HepG2 (cell line): ENCODE measurements around the gene S100A7. TPM values are rescaled to one million over a fixed set of nuclear protein-coding genes. Genes with fewer than 3 reads are reported as not detected.

Experiments
- ATAC-seq: fragments of 200-7000 bp; cut with Tn5 transposase; 3 replicates; pipeline ENCODE4 v1.9.1; 2020; ENCODE audit warnings: mild to moderate bottlenecking, moderate library complexity
- BruUV-seq: library from RNA; stranded (reverse); fragments of 400-500 nt; replicated peaks from 2 replicates; lab custom pipeline; 2021; lab: Mats Ljungman, UMichigan
- CTCF ChIA-PET: fragments of 300-600 bp; formaldehyde crosslinking; extraction: SDS; loops from one replicate; lab custom pipeline; 2021; ENCODE audit warnings: low total read pairs, inconsistent platforms, low intra/inter-chr PET ratio; lab: Yijun Ruan, JAX
- POLR2A ChIA-PET: fragments of 350-600 bp; sonication (Branson Sonifier 250); formaldehyde crosslinking; loops from one replicate; lab custom pipeline; 2020; ENCODE audit warnings: antibody characterized with exemption, inconsistent platforms; lab: Yijun Ruan, JAX
- DNase-seq: peaks from one replicate; pipeline ENCODE4 v3.0.0-alpha.2; 2015; ENCODE audit warnings: low spot score
- FAIRE-seq: peaks from 3 replicates; lab custom pipeline; 2011; peaks lifted over from hg19 to GRCh38; lab: Jason Lieb, UNC
- H2AFZ ChIP-seq: one replicate; pipeline ENCODE4 v1.6.1; 2011; ENCODE audit warnings: low read length, inconsistent platforms
- H3K27ac ChIP-seq: fragments of 300-600 bp; 3 replicates; pipeline ENCODE4 v1.8.0; 2011; ENCODE audit warnings: mixed run types, mild to moderate bottlenecking, mixed read lengths, low read length, inconsistent platforms; ENCODE audit not compliant: insufficient read depth; ENCODE audit errors: extremely low read length
- H3K27me3 ChIP-seq, 2 experiments: fragments of 200-600 bp in 1 of 2; 2 replicates in 1 of 2; 3 replicates in 1 of 2; pipeline versions ENCODE4 v1.6.0 to v1.8.0; 2011; ENCODE audit warnings: low read length in 2 of 2, mild to moderate bottlenecking in 2 of 2, moderate library complexity in 2 of 2, inconsistent platforms in 1 of 2; ENCODE audit not compliant: insufficient read depth in 2 of 2, control insufficient read depth in 1 of 2
- H3K36me3 ChIP-seq, 2 experiments: fragments of 200-600 bp in 1 of 2; replicated peaks in 1 of 2; 2 replicates in 1 of 2; 3 replicates in 1 of 2; pipeline versions ENCODE4 v1.5.1 to v1.8.0; 2011; ENCODE audit warnings: low read length in 2 of 2, inconsistent platforms in 1 of 2; ENCODE audit not compliant: insufficient read depth in 2 of 2, control insufficient read depth in 1 of 2
- H3K4me1 ChIP-seq: 2 replicates; pipeline ENCODE4 v1.5.1; 2012; ENCODE audit warnings: low read length, inconsistent platforms; ENCODE audit not compliant: insufficient read depth
- H3K4me2 ChIP-seq: 2 replicates; pipeline ENCODE4 v1.6.0; 2011; ENCODE audit warnings: low read depth, low read length, inconsistent platforms
- H3K4me3 ChIP-seq, 3 experiments: fragments of 200-600 bp in 1 of 3; sonication (generic), shearing (Covaris generic) in 1 of 3; replicated peaks in 1 of 3; 2 replicates each; pipeline ENCODE4 v1.5.1; 2011 to 2016; ENCODE audit warnings: low read length in 3 of 3, inconsistent platforms in 2 of 3, low read depth in 2 of 3, mild to moderate bottlenecking in 2 of 3, control low read depth in 1 of 3, mixed read lengths in 1 of 3; ENCODE audit not compliant: insufficient read depth in 1 of 3
- H3K79me2 ChIP-seq: one replicate; pipeline ENCODE4 v1.6.1; 2011; ENCODE audit warnings: low read length, inconsistent platforms; ENCODE audit not compliant: insufficient read depth
- H3K9ac ChIP-seq: 2 replicates; pipeline ENCODE4 v1.6.0; 2011; ENCODE audit warnings: mild to moderate bottlenecking, low read depth, low read length, inconsistent platforms; ENCODE audit not compliant: insufficient read depth
- H3K9me3 ChIP-seq: 2 replicates; pipeline ENCODE4 v1.5.1; 2012; ENCODE audit warnings: mild to moderate bottlenecking, low read length
- H4K20me1 ChIP-seq: 2 replicates; pipeline ENCODE4 v1.6.0; 2011; ENCODE audit warnings: inconsistent platforms, mild to moderate bottlenecking, low read length, moderate library complexity; ENCODE audit not compliant: insufficient read depth
- AHDC1 ChIP-seq: sonication (generic); formaldehyde crosslinking; IDR thresholded peaks from 2 replicates; pipeline ENCODE4 v1.5.1; 2020; ENCODE audit warnings: mild to moderate bottlenecking, missing genetic modification reagents, borderline replicate concordance
- CTCF ChIP-seq: sonication (generic); formaldehyde crosslinking; IDR thresholded peaks from 2 replicates; pipeline ENCODE4 v1.5.0; 2020; ENCODE audit warnings: mild to moderate bottlenecking, missing genetic modification reagents, moderate library complexity
- HMGXB4 ChIP-seq, 2 experiments: sonication (generic) in 1 of 2; formaldehyde crosslinking in 1 of 2; IDR thresholded peaks; 2 replicates each; pipeline versions ENCODE4 v1.4.0 to v1.6.1; 2018 to 2020; ENCODE audit warnings: missing genetic modification reagents in 2 of 2, borderline replicate concordance in 1 of 2, low read depth in 1 of 2, mild to moderate bottlenecking in 1 of 2, missing biosample characterization in 1 of 2
- RAD21 ChIP-seq: fragments of 450-650 bp; formaldehyde crosslinking; IDR thresholded peaks from 2 replicates; pipeline ENCODE4 v1.5.0; 2020; ENCODE audit warnings: mild to moderate bottlenecking
- SIX4 ChIP-seq: sonication (generic); formaldehyde crosslinking; IDR thresholded peaks from 2 replicates; pipeline ENCODE4 v1.4.0; 2020; ENCODE audit warnings: missing genetic modification reagents
- SMC3 ChIP-seq: IDR thresholded peaks from 2 replicates; pipeline ENCODE4 v1.6.1; 2011; ENCODE audit warnings: low read length, improper control_type of control experiment
- STAG1 ChIP-seq: sonication (generic); formaldehyde crosslinking; IDR thresholded peaks from 2 replicates; pipeline ENCODE4 v1.4.0; 2020; ENCODE audit warnings: missing genetic modification reagents
- TFDP1 ChIP-seq: IDR thresholded peaks from 2 replicates; pipeline ENCODE4 v1.6.1; 2016; ENCODE audit warnings: missing compliant biosample characterization, missing genetic modification reagents, borderline replicate concordance
- XRCC5 ChIP-seq: fragments of 200-400 bp; formaldehyde crosslinking; optimal IDR thresholded peaks from 2 replicates; pipeline ENCODE3; 2017; ENCODE audit warnings: mild to moderate bottlenecking, low read length
- ZNF143 ChIP-seq: sonication (generic); formaldehyde crosslinking; IDR thresholded peaks from 2 replicates; pipeline ENCODE4 v1.4.0; 2020; ENCODE audit warnings: missing genetic modification reagents
- ZNF510 ChIP-seq: sonication (generic); formaldehyde crosslinking; IDR thresholded peaks from 2 replicates; pipeline ENCODE4 v1.4.0; 2020; ENCODE audit warnings: low read depth, mild to moderate bottlenecking, missing genetic modification reagents
- ZNF773 ChIP-seq: sonication (generic); formaldehyde crosslinking; IDR thresholded peaks from 2 replicates; pipeline ENCODE4 v1.4.0; 2020; ENCODE audit warnings: missing genetic modification reagents, borderline replicate concordance
- WGBS: methylation state at CpG from one replicate; pipeline ENCODE4 v1.1.6; 2017; ENCODE audit warnings: low lambda C conversion rate; 5-methylcytosine and 5-hydroxymethylcytosine counted together
- in situ Hi-C: cut with HindIII; loops from 2 replicates; pipeline ENCODE4 v1.10.0; 2017; ENCODE audit warnings: low pct_unique_long_range_greater_than_20kb; ENCODE audit not compliant: extremely low pct_ligation_motif_present
- intact Hi-C: fragments of 100-400 bp; cut with micrococcal nuclease; formaldehyde crosslinking; loops from one replicate; pipeline ENCODE4 v1.10.0; 2022; ENCODE audit not compliant: unreplicated experiment
- polyA plus RNA-seq, 8 experiments: library from polyadenylated mRNA; depleted of rRNA in 3 of 8; stranded (reverse) in 7 of 8; unstranded in 1 of 8; fragments of >200 nt; fragmentation: Illumina TruSeq in 4 of 8; extraction: Trizol in 4 of 8; gene quantifications; 2 replicates each; pipeline versions ENCODE4 v1.2.1 to v1.2.3, GENCODE V29; 2011 to 2016; ENCODE audit warnings: low read depth in 4 of 8, missing spikeins in 1 of 8, mixed read lengths in 1 of 8; ENCODE audit not compliant: insufficient read depth in 1 of 8
- total RNA-seq, 5 experiments: library from RNA; depleted of rRNA; stranded (reverse); fragments of >200 nt; fragmentation: Illumina TruSeq; extraction: Trizol; gene quantifications; 2 replicates each; pipeline ENCODE4 v1.2.3, GENCODE V29; 2016; ENCODE audit warnings: low read depth in 1 of 5

Gene S100A7
- total and polyA plus RNA-seq, 2 of the 13 experiments (the other 11 are each of a cell fraction or from before 2014, with no cell fraction given): not detected

GRCh38 chr1:153509729-153510354 is 49.4 kb upstream of the S100A7 start:
- Histone ChIP-seq H3K4me1 (peaks cover 36% of the 10 kb centered on the region), H3K36me3 (no peaks in the 10 kb centered on the region), H3K4me3 (no peak overlapping the region), H3K79me2 (no peaks in the 10 kb centered on the region), H3K27ac (no peak overlapping the region), H2AFZ (no peak overlapping the region), H3K27me3 (no peaks in the 10 kb centered on the region; a peak in 2 of 5 replicates), H4K20me1 (no peaks in the 10 kb centered on the region), H3K9ac (no peak overlapping the region), H3K4me2 (no peak overlapping the region), H3K9me3 (no peaks in the 10 kb centered on the region)
- ChIA-PET POLR2A (no interaction called here), CTCF (interaction anchor here (0.6 to 4.2 kb wide), 5 partner anchors 23 to 158 kb away, joined by 3 to 63 read pairs (median 6); partner anchors contain the start of genes S100A1 and S100A13)
- DNase-seq (peak; percentile 37), ATAC-seq (peak; percentile 55), FAIRE-seq (no peak)
- BruUV-seq: no TSS peak
- WGBS: 23% methylated on average over 4 of the region's 4 CpGs
- intact Hi-C loops: loop anchor here (5.0 to 10.0 kb wide), 2 partner anchors 117 to 235 kb away; partner anchors contain the start of genes S100A1 and S100A13
- in situ Hi-C loops: loop anchor here (5.0 to 10.0 kb wide), 4 partner anchors 57 to 265 kb away; partner anchors contain the start of genes S100A1, S100A13, S100A2 and SLC27A3
- TF ChIP-seq ZNF773 (CRISPR knock-in tag) (no peak), ZNF510 (CRISPR knock-in tag) (no peak), SMC3 (peak; percentile 59), ZNF143 (CRISPR knock-in tag) (no peak), CTCF (peak; percentile 81), TFDP1 (CRISPR knock-in tag) (peak; percentile 14; the same call in 1 of the 2 replicates), STAG1 (CRISPR knock-in tag) (peak; percentile 84), XRCC5 (peak; percentile 45), HMGXB4 (CRISPR knock-in tag; IDR thresholded peaks at IDR 0.05; ENCODE audit: borderline replicate concordance in 1 of 2, low read depth in 1 of 2) (peak; percentile 24 to 32; a peak in 1 of 4 replicates), RAD21 (CRISPR knock-in tag) (peak; percentile 52; the same call in 1 of the 2 replicates), SIX4 (CRISPR knock-in tag) (no peak), AHDC1 (CRISPR knock-in tag) (no peak)
